IMR-90 (cell line): Measurements from ENCODE around the gene ARL2. TPM values are rescaled to one million over a fixed set of nuclear protein-coding genes. Genes with fewer than 3 reads are reported as not detected.

Source experiments
- ATAC-seq: fragments of 200-7000 bp; cut with Tn5 transposase; 2 replicates; pipeline ENCODE4 v1.9.1; 2020; ENCODE audit warnings: low read depth, mild to moderate bottlenecking, moderate library complexity
- BruUV-seq: library from RNA; stranded (reverse); fragments of 400-500 nt; replicated peaks from 2 replicates; lab custom pipeline; 2021; lab: Mats Ljungman, UMichigan
- CTCF ChIA-PET: fragments of 300-600 bp; formaldehyde crosslinking; extraction: SDS; loops from one replicate; lab custom pipeline; 2021; ENCODE audit warnings: antibody characterized with exemption; lab: Yijun Ruan, JAX
- POLR2A ChIA-PET: fragments of 300-600 bp; sonication (Branson Sonifier 250); formaldehyde crosslinking; loops from one replicate; lab custom pipeline; 2022; ENCODE audit warnings: antibody characterized with exemption; ENCODE audit not compliant: unreplicated experiment; lab: Charles Lee
- DNase-seq: peaks from one replicate; pipeline ENCODE4 v3.0.0; 2013
- H2AFZ ChIP-seq: replicated peaks from 2 replicates; pipeline ENCODE3; 2013; ENCODE audit warnings: low read length, mild to moderate bottlenecking; ENCODE audit not compliant: poor library complexity
- H2AK5ac ChIP-seq: 2 replicates; pipeline ENCODE4 v1.6.1; 2013; ENCODE audit warnings: low read depth, low read length, inconsistent platforms
- H2AK9ac ChIP-seq: replicated peaks from 2 replicates; pipeline ENCODE3; 2013; ENCODE audit warnings: mild to moderate bottlenecking, low read depth, low read length, moderate library complexity; ENCODE audit not compliant: poor library complexity
- H2BK120ac ChIP-seq: 2 replicates; pipeline ENCODE4 v1.6.1; 2013; ENCODE audit warnings: low read depth, low read length, inconsistent platforms
- H2BK15ac ChIP-seq: 3 replicates; pipeline ENCODE4 v1.6.1; 2013; ENCODE audit warnings: low read depth, low read length, inconsistent platforms
- H2BK20ac ChIP-seq: 2 replicates; pipeline ENCODE4 v1.6.1; 2013; ENCODE audit warnings: low read depth, mild to moderate bottlenecking, inconsistent platforms, low read length, moderate library complexity
- H2BK5ac ChIP-seq: 2 replicates; pipeline ENCODE4 v1.6.1; 2013; ENCODE audit warnings: mild to moderate bottlenecking, low read depth, low read length, inconsistent platforms; ENCODE audit not compliant: poor library complexity, severe bottlenecking
- H3K14ac ChIP-seq: replicated peaks from 2 replicates; pipeline ENCODE4 v1.6.1; 2013; ENCODE audit warnings: low read depth, low read length, inconsistent platforms
- H3K18ac ChIP-seq: 2 replicates; pipeline ENCODE4 v1.6.1; 2013; ENCODE audit warnings: low read depth, low read length, control low read depth
- H3K23ac ChIP-seq: 2 replicates; pipeline ENCODE4 v1.6.1; 2013; ENCODE audit warnings: low read depth, low read length, inconsistent platforms
- H3K27ac ChIP-seq: 2 replicates; pipeline ENCODE4 v1.5.1; 2013; ENCODE audit warnings: mild to moderate bottlenecking, control low read depth, low read length; ENCODE audit not compliant: insufficient read depth
- H3K27me3 ChIP-seq: 2 replicates; pipeline ENCODE4 v1.6.1; 2013; ENCODE audit warnings: low read length; ENCODE audit not compliant: control insufficient read depth, insufficient read depth
- H3K36me3 ChIP-seq: 2 replicates; pipeline ENCODE4 v1.6.1; 2013; ENCODE audit warnings: low read length, mixed read lengths; ENCODE audit not compliant: control insufficient read depth, insufficient read depth
- H3K4ac ChIP-seq: 2 replicates; pipeline ENCODE4 v1.6.1; 2013; ENCODE audit warnings: low read depth, low read length, inconsistent platforms
- H3K4me1 ChIP-seq: 2 replicates; pipeline ENCODE4 v1.6.1; 2013; ENCODE audit warnings: low read length, mixed read lengths; ENCODE audit not compliant: control insufficient read depth, insufficient read depth
- H3K4me2 ChIP-seq: 2 replicates; pipeline ENCODE4 v1.6.1; 2013; ENCODE audit warnings: low read depth, mild to moderate bottlenecking, control low read depth, low read length, moderate library complexity
- H3K4me3 ChIP-seq: 2 replicates; pipeline ENCODE4 v1.5.1; 2013; ENCODE audit warnings: low read depth, mild to moderate bottlenecking, control low read depth, low read length, moderate library complexity; ENCODE audit not compliant: insufficient read depth
- H3K56ac ChIP-seq: 2 replicates; pipeline ENCODE4 v1.6.1; 2013; ENCODE audit warnings: low read length, inconsistent platforms; ENCODE audit not compliant: insufficient read depth; ENCODE audit errors: extremely low read depth
- H3K79me1 ChIP-seq, 2 experiments: 2 replicates each; pipeline ENCODE4 v1.6.1; 2013; ENCODE audit warnings: low read length in 2 of 2, inconsistent platforms in 1 of 2, low read depth in 1 of 2
- H3K9ac ChIP-seq: 2 replicates; pipeline ENCODE4 v1.6.1; 2013; ENCODE audit warnings: low read depth, low read length, control low read depth
- H3K9me1 ChIP-seq: 2 replicates; pipeline ENCODE4 v1.6.1; 2013; ENCODE audit warnings: low read length, inconsistent platforms; ENCODE audit not compliant: insufficient read depth
- H3K9me3 ChIP-seq: 2 replicates; pipeline ENCODE4 v1.6.1; 2013; ENCODE audit warnings: low read length; ENCODE audit not compliant: control insufficient read depth, insufficient read depth
- H4K20me1 ChIP-seq: 2 replicates; pipeline ENCODE4 v1.6.1; 2013; ENCODE audit warnings: low read length, inconsistent platforms; ENCODE audit not compliant: insufficient read depth
- H4K5ac ChIP-seq: 2 replicates; pipeline ENCODE4 v1.6.1; 2013; ENCODE audit warnings: mild to moderate bottlenecking, low read depth, low read length, control low read depth
- H4K8ac ChIP-seq, 2 experiments: 2 replicates each; pipeline ENCODE4 v1.6.1; 2013; ENCODE audit warnings: low read depth in 2 of 2, low read length in 2 of 2, control low read depth in 1 of 2, inconsistent platforms in 1 of 2
- H4K91ac ChIP-seq: 2 replicates; pipeline ENCODE4 v1.6.1; 2013; ENCODE audit warnings: low read depth, low read length, inconsistent platforms; ENCODE audit not compliant: insufficient read depth
- BHLHE40 ChIP-seq: fragments of 150-350 bp; IDR thresholded peaks from 2 replicates; pipeline ENCODE4 v1.6.1; 2016; ENCODE audit warnings: mild to moderate bottlenecking, low read depth, low read length
- RCOR1 ChIP-seq: IDR thresholded peaks from 2 replicates; pipeline ENCODE4 v1.6.1; 2012; ENCODE audit warnings: mild to moderate bottlenecking, low read length, improper control_type of control experiment; ENCODE audit not compliant: insufficient replicate concordance
- USF2 ChIP-seq: fragments of 150-350 bp; IDR thresholded peaks from 2 replicates; pipeline ENCODE4 v1.6.1; 2017; ENCODE audit warnings: mild to moderate bottlenecking, antibody characterized with exemption, low read length, low read depth
- WGBS, 2 experiments: methylation state at CpG; one replicate each; pipeline versions ENCODE4 v1.1.5 to v1.1.7; 2013; ENCODE audit warnings: missing lambda C conversion rate in 2 of 2; ENCODE audit not compliant: insufficient read length in 1 of 2; ENCODE audit errors: extremely low coverage in 2 of 2; 5-methylcytosine and 5-hydroxymethylcytosine counted together
- dilution Hi-C: fragments of 300-500 bp; cut with HindIII; formaldehyde crosslinking; loops from one replicate; pipeline ENCODE4 v1.14.3; 2018; ENCODE audit warnings: low sequenced_read_pairs; ENCODE audit not compliant: unreplicated experiment
- in situ Hi-C: fragments of 300-500 bp; cut with MboI; formaldehyde crosslinking; loops from 3 replicates; pipeline ENCODE4 v1.14.3; 2019; ENCODE audit warnings: low sequenced_read_pairs, inconsistent platforms, mixed read lengths
- intact Hi-C: fragments of 100-400 bp; cut with micrococcal nuclease; formaldehyde crosslinking; loops from 2 replicates; pipeline ENCODE4 v1.10.0; 2022
- polyA plus RNA-seq, 3 experiments: library from polyadenylated mRNA; depleted of rRNA; stranded (reverse); fragments of >200 nt; gene quantifications; 2 replicates each; pipeline ENCODE4 v1.2.3, GENCODE V29; 2012; ENCODE audit warnings: low replicate concordance in 1 of 3
- total RNA-seq: library from RNA; depleted of rRNA; stranded (reverse); fragments of >200 nt; gene quantifications from 2 replicates; pipeline ENCODE4 v1.2.3, GENCODE V29; 2012

Gene ARL2
- total and polyA plus RNA-seq, 2 of the 4 experiments (the other 2 are of a cell fraction): 48.9 to 152 TPM

- H3K4ac ChIP-seq: peak within 1 kb of the TSS; percentile 78
- dilution Hi-C loops (no loop called here), intact Hi-C loops (no loop called here), in situ Hi-C loops (no loop called here)
- H3K9ac ChIP-seq: no peak within 1 kb of the TSS
- peak; percentile 41 for DNase-seq
- WGBS, 2 experiments: 27% methylated on average over 29 of the region's 69 CpGs; no CpG with 5 or more reads in 1 of the 2 experiments
- H3K4me1 ChIP-seq: 0 out of 2 replicates have a peak, but pooled peaks cover 1% of the 10 kb centered on the region
- H3K36me3 ChIP-seq: no peaks in the 10 kb centered on the region
- H2BK120ac ChIP-seq: no peak within 1 kb of the TSS
- H3K27ac ChIP-seq: no peak within 1 kb of the TSS
- H3K27me3 ChIP-seq: peaks cover 2% of the 10 kb centered on the region; the same call in 1 of the 2 replicates
- CTCF ChIA-PET: no interaction called here
- H2AK9ac ChIP-seq: no peak within 1 kb of the TSS
- POLR2A ChIA-PET: no interaction called here
- H3K79me1 ChIP-seq: no peaks in the 10 kb centered on the region
- peak within 1 kb of the TSS; percentile 91 for H2AFZ ChIP-seq
- H2AK5ac ChIP-seq: no peak within 1 kb of the TSS
- no peaks in the 10 kb centered on the region for H3K9me3 ChIP-seq
- peak within 1 kb of the TSS; percentile 76 for H3K4me2 ChIP-seq
- H4K8ac ChIP-seq: peak within 1 kb of the TSS; percentile 44 to 84; a peak in 3 of 4 replicates
- no peak within 1 kb of the TSS for H4K91ac ChIP-seq
- H4K20me1 ChIP-seq: no peaks in the 10 kb centered on the region
- no peak within 1 kb of the TSS for H2BK5ac ChIP-seq
- BruUV-seq: no TSS peak
- no peak within 1 kb of the TSS for H3K56ac ChIP-seq
- H2BK15ac ChIP-seq: no peak within 1 kb of the TSS
- no peak within 1 kb of the TSS for H3K23ac ChIP-seq
- H3K14ac ChIP-seq: no peak within 1 kb of the TSS
- TF ChIP-seq RCOR1: no peak
- TF ChIP-seq USF2: peak; percentile 8; the same call in 1 of the 2 replicates
- TF ChIP-seq BHLHE40: peak; percentile 33; the same call in 1 of the 2 replicates
- H4K5ac ChIP-seq: peak within 1 kb of the TSS; percentile 52; the same call in 1 of the 2 replicates
- no peak within 1 kb of the TSS for H3K18ac ChIP-seq
- peak within 1 kb of the TSS; percentile 33; the same call in 1 of the 2 replicates for H3K4me3 ChIP-seq
- ATAC-seq: no peak
- H3K9me1 ChIP-seq: no peaks in the 10 kb centered on the region; the same call in 1 of the 2 replicates
- H2BK20ac ChIP-seq: no peak within 1 kb of the TSS
Measured at GRCh38 chr11:64971421-64972233, 42.3 kb upstream of the ARL2 start, which contains the start of gene MAJIN. TSS of gene MAJIN (minus strand) at chr11:64972108. CDS start at chr11:64959405, 12,703 bp downstream.
